SK-N-MC (cell line): ENCODE results near the gene SNAPIN.

Source experiments
- EZH2 ChIP-seq: fragments of 200-600 bp; sonication (generic); IDR thresholded peaks from one replicate; pipeline ENCODE4 v1.6.1; 2017; ENCODE audit warnings: antibody characterized with exemption
- FOXP2 ChIP-seq: optimal IDR thresholded peaks from 2 replicates; pipeline ENCODE3; 2011; ENCODE audit warnings: mild to moderate bottlenecking, moderate library complexity; ENCODE audit not compliant: insufficient read depth; ENCODE audit errors: extremely low read length, control extremely low read depth
- POLR2AphosphoS5 ChIP-seq: IDR thresholded peaks from 2 replicates; pipeline ENCODE4 v1.6.1; 2012; ENCODE audit warnings: mild to moderate bottlenecking, low read depth, low read length, borderline replicate concordance

DNA sequence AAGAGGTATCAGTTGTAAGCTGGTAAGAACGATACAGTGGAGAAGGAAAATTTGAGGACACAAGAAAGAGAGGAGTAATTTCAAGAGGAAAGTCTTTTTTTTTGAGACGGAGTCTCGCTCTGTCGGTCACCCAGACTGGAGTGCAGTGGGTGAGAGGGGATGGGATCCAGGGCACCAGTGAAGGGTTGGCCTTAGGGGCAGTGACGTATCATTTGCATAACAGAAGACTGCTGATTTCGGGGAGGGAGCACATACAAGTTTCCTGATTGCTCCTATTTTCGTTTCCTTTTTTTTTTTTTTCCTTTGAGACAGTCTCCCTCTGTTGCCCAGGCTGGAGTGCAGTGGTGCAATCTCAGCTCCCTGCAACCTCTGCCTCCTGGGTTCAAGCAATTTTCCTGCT lies 35.4 kb upstream of the SNAPIN start:
- TF ChIP-seq EZH2 (no peak), POLR2AphosphoS5 (no peak), FOXP2 (no peak)
